PC-3 (cell line): ENCODE results near the gene TUBA4B.

ENCODE experiments used
- CTCF ChIP-seq: fragments of 300-600 bp; sonication (generic); conservative IDR thresholded peaks from 2 replicates; pipeline ENCODE4 v1.5.1; 2017; ENCODE audit warnings: antibody characterized with exemption, low read depth, mild to moderate bottlenecking, low read length
- EZH2 ChIP-seq: fragments of 300-600 bp; sonication (generic); IDR thresholded peaks from one replicate; pipeline ENCODE4 v1.6.1; 2017; ENCODE audit warnings: antibody characterized with exemption, mild to moderate bottlenecking, low read length; ENCODE audit not compliant: unreplicated experiment

DNA sequence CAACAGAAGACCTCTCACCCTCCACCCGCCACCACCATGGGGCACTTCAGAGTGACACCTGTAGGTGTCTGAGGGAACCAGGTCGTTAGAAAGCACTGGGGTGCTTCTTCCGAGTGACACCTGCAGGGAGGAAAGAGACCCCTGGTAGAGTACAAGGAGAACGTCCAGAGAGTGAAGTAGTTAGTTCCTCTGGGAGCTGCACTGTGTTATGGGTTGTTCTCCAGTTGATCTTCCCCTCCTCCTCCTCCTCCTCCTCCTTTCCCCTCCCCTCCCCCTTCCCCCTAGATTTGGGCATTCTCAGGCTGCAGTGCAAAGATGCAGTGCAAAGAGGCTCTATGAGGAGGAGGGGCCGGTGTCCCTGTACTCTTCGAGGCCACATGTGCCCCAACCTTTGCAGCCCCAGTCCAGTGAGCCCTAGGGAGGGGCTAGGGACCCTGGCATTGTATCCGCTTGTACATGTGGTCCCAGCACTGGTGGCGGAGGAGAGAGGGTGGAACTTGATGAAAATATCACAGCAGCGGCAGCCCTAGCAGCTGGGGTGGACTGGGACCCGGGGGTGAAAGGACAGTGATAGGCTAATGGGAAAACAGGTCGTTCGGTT, 27.0 kb downstream of the TUBA4B start:
- peak; percentile 18 for TF ChIP-seq CTCF
- TF ChIP-seq EZH2 = no peak
